ENCODE data around the gene SLC25A27. TPM values are rescaled to one million over a fixed set of nuclear protein-coding genes. Genes with fewer than 3 reads are reported as not detected.

SLC25A27 gene
- total RNA-seq, 2 experiments from 2014 or later = 155 to 157 TPM

DNA sequence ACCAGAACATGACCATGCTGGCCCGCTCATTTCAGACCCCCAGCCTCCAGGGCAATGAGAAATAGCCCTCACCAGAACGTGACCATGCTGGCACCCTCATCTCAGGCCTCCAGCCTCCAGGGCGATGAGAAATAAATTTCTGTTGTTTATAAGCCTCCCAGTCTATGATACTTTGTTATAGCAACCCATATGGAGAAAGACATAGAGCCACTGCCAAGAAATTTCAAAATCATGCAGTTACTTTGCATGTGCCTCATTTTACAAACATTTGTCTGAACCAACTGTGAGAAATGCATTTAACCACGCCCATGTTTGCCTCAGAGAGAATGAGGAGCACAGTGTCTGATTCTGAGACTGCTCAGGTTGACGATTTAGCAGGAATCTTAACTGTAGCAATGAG is 15.6 kb upstream of the SLC25A27 start:
- no peaks in the 10 kb centered on the region for H4K20me1 ChIP-seq (ENCODE audit: insufficient read depth, low read length)
- peak overlapping the region; percentile 88 for H3K4me2 ChIP-seq (ENCODE audit: low read length)
- TF ChIP-seq, protein P1, sequence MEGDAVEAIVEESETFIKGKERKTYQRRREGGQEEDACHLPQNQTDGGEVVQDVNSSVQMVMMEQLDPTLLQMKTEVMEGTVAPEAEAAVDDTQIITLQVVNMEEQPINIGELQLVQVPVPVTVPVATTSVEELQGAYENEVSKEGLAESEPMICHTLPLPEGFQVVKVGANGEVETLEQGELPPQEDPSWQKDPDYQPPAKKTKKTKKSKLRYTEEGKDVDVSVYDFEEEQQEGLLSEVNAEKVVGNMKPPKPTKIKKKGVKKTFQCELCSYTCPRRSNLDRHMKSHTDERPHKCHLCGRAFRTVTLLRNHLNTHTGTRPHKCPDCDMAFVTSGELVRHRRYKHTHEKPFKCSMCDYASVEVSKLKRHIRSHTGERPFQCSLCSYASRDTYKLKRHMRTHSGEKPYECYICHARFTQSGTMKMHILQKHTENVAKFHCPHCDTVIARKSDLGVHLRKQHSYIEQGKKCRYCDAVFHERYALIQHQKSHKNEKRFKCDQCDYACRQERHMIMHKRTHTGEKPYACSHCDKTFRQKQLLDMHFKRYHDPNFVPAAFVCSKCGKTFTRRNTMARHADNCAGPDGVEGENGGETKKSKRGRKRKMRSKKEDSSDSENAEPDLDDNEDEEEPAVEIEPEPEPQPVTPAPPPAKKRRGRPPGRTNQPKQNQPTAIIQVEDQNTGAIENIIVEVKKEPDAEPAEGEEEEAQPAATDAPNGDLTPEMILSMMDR (conservative IDR thresholded peaks at IDR 0.05; ENCODE audit: low read length) = no peak
- TF ChIP-seq EZH2phosphoT487 (IDR thresholded peaks at IDR 0.05; ENCODE audit: borderline replicate concordance, low read depth, low read length) = no peak
- no TSS peak for BruUV-seq (replicated peaks)
- H3K4me3 ChIP-seq (ENCODE audit: low read depth, low read length, poor library complexity, severe bottlenecking) = peak overlapping the region; percentile 66
- peaks cover 74% of the 10 kb centered on the region; the same call in 1 of the 2 replicates for H3K79me2 ChIP-seq (ENCODE audit: insufficient read depth, low read depth, low read length)
- H3K36me3 ChIP-seq (ENCODE audit: insufficient read depth, low read length) = peaks cover 32% of the 10 kb centered on the region
- peaks cover 6% of the 10 kb centered on the region; the same call in 1 of the 2 replicates for H3K9me3 ChIP-seq (ENCODE audit: low read length)
- peaks cover 98% of the 10 kb centered on the region for H3K4me1 ChIP-seq (ENCODE audit: insufficient read depth, low read length, poor library complexity, severe bottlenecking)
- peak; percentile 78 for DNase-seq (ENCODE audit: low spot score)
- H3K27ac ChIP-seq (ENCODE audit: low read depth, low read length, poor library complexity, severe bottlenecking) = peak overlapping the region; percentile 97
- H2AFZ ChIP-seq (ENCODE audit: low read length) = no peak overlapping the region; the same call in 1 of the 2 replicates
- intact Hi-C loops (cut with micrococcal nuclease; ENCODE audit: unreplicated experiment) = loop anchor here (1.0 to 10.0 kb wide), 5 partner anchors 15 to 840 kb away; partner anchors contain the start of genes CD2AP, CYP39A1 and SLC25A27
- CTCF ChIA-PET (ENCODE audit: unreplicated experiment) = no interaction called here
- POLR2A ChIA-PET = interaction anchor here (0.6 to 4.5 kb wide), 6 partner anchors 9 to 34 kb away, joined by 4 to 31 read pairs (median 10); partner anchors contain the start of genes CYP39A1 and SLC25A27
- H3K9me2 ChIP-seq (ENCODE audit: insufficient read depth, low read length) = no peaks in the 10 kb centered on the region

DNA sequence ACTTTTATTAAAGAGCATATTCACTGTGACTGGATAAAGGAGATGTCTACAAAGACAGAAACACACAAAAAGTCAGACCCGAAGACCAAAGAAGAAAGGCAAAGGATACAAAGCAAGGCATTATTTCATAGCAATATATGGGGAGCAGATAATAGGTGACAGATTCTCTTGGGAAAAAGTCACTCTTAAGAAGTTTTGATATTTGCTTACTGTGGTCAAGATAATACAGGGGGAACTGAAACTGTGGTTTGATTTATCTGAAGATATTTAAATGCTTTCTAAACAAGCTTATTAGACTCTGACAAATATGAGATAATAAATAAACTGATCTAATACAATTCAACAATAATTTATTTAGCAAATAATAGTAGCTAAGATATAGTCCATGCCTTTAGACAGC is 14.8 kb upstream of the SLC25A27 start:
- peak overlapping the region; percentile 88 for H3K4me2 ChIP-seq (ENCODE audit: low read length)
- no TSS peak for BruUV-seq (replicated peaks)
- H3K4me3 ChIP-seq (ENCODE audit: low read depth, low read length, poor library complexity, severe bottlenecking) = peak overlapping the region; percentile 66
- no peak for TF ChIP-seq EZH2phosphoT487 (IDR thresholded peaks at IDR 0.05; ENCODE audit: borderline replicate concordance, low read depth, low read length)
- TF ChIP-seq, protein P1 (conservative IDR thresholded peaks at IDR 0.05; ENCODE audit: low read length) = no peak
- no peaks in the 10 kb centered on the region for H3K9me2 ChIP-seq (ENCODE audit: insufficient read depth, low read length)
- POLR2A ChIA-PET = interaction anchor here (0.6 to 4.5 kb wide), 6 partner anchors 10 to 90 kb away, joined by 3 to 31 read pairs (median 10); partner anchors contain the start of genes CYP39A1 and SLC25A27
- H2AFZ ChIP-seq (ENCODE audit: low read length) = no peak overlapping the region
- H3K36me3 ChIP-seq (ENCODE audit: insufficient read depth, low read length) = peaks cover 25% of the 10 kb centered on the region
- H3K79me2 ChIP-seq (ENCODE audit: insufficient read depth, low read depth, low read length) = peaks cover 76% of the 10 kb centered on the region; the same call in 1 of the 2 replicates
- CTCF ChIA-PET (ENCODE audit: unreplicated experiment) = no interaction called here
- peaks cover 6% of the 10 kb centered on the region; the same call in 1 of the 2 replicates for H3K9me3 ChIP-seq (ENCODE audit: low read length)
- intact Hi-C loops (cut with micrococcal nuclease; ENCODE audit: unreplicated experiment) = loop anchor here (1.0 to 10.0 kb wide), 5 partner anchors 14 to 839 kb away; partner anchors contain the start of genes CD2AP, CYP39A1 and SLC25A27
- peak overlapping the region; percentile 97 for H3K27ac ChIP-seq (ENCODE audit: low read depth, low read length, poor library complexity, severe bottlenecking)
- no peaks in the 10 kb centered on the region for H4K20me1 ChIP-seq (ENCODE audit: insufficient read depth, low read length)
- DNase-seq (ENCODE audit: low spot score) = peak; percentile 74
- peaks cover 96% of the 10 kb centered on the region for H3K4me1 ChIP-seq (ENCODE audit: insufficient read depth, low read length, poor library complexity, severe bottlenecking)

DNA sequence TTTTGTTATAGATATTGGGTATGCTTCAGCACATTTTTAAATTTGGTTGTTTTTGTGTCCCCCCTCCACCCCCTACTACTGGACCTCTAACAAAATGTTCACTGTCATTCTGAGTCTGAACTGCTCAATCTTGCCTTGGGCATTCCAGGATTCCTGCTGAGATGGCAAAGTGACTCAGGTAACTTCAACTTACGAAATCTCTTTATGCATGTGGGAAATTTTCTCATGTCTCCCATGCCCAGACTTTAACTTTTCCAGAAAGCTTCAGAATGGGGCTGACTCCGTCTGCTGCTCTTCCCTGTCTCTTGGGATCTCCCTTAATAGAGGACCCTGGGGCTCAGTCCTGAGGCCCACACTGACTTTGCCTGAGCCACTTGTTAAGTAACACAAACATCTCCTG is 14.1 kb upstream of the SLC25A27 start:
- peaks cover 6% of the 10 kb centered on the region; the same call in 1 of the 2 replicates for H3K9me3 ChIP-seq (ENCODE audit: low read length)
- intact Hi-C loops (cut with micrococcal nuclease; ENCODE audit: unreplicated experiment) = loop anchor here (5.0 to 10.0 kb wide), 4 partner anchors 261 to 839 kb away; partner anchors contain the start of gene CD2AP
- no peaks in the 10 kb centered on the region for H3K9me2 ChIP-seq (ENCODE audit: insufficient read depth, low read length)
- no TSS peak for BruUV-seq (replicated peaks)
- DNase-seq (ENCODE audit: low spot score) = no peak
- no peaks in the 10 kb centered on the region for H4K20me1 ChIP-seq (ENCODE audit: insufficient read depth, low read length)
- peak overlapping the region; percentile 97 for H3K27ac ChIP-seq (ENCODE audit: low read depth, low read length, poor library complexity, severe bottlenecking)
- peaks cover 98% of the 10 kb centered on the region for H3K4me1 ChIP-seq (ENCODE audit: insufficient read depth, low read length, poor library complexity, severe bottlenecking)
- H3K4me2 ChIP-seq (ENCODE audit: low read length) = peak overlapping the region; percentile 88
- H3K79me2 ChIP-seq (ENCODE audit: insufficient read depth, low read depth, low read length) = peaks cover 82% of the 10 kb centered on the region; the same call in 1 of the 2 replicates
- peak overlapping the region; percentile 53; the same call in 1 of the 2 replicates for H2AFZ ChIP-seq (ENCODE audit: low read length)
- POLR2A ChIA-PET = interaction anchor here (1.3 to 4.5 kb wide), 4 partner anchors 11 to 16 kb away, joined by 8 to 31 read pairs (median 15); partner anchors contain the start of genes CYP39A1 and SLC25A27
- CTCF ChIA-PET (ENCODE audit: unreplicated experiment) = no interaction called here
- TF ChIP-seq, protein P1 (conservative IDR thresholded peaks at IDR 0.05; ENCODE audit: low read length) = no peak
- no peak for TF ChIP-seq EZH2phosphoT487 (IDR thresholded peaks at IDR 0.05; ENCODE audit: borderline replicate concordance, low read depth, low read length)
- peaks cover 24% of the 10 kb centered on the region for H3K36me3 ChIP-seq (ENCODE audit: insufficient read depth, low read length)
- H3K4me3 ChIP-seq (ENCODE audit: low read depth, low read length, poor library complexity, severe bottlenecking) = peak overlapping the region; percentile 66

Measured in OCI-LY7 (cell line).